GM12878 (cell line): ENCODE measurements around the gene MMP24. TPM values are rescaled to one million over a fixed set of nuclear protein-coding genes. Genes with fewer than 3 reads are reported as not detected.

ENCODE experiments used
- ATAC-seq: fragments of 200-7000 bp; cut with Tn5 transposase; 3 replicates; pipeline ENCODE4 v1.9.1; 2020; ENCODE audit warnings: mild to moderate bottlenecking, moderate library complexity
- BruUV-seq: library from RNA; stranded (reverse); fragments of 400-500 nt; replicated peaks from 2 replicates; lab custom pipeline; 2021; lab: Mats Ljungman, UMichigan
- CTCF ChIA-PET: fragments of 300-600 bp; sonication (Branson Sonifier 250); formaldehyde crosslinking; extraction: SDS; loops from one replicate; lab custom pipeline; 2021; ENCODE audit warnings: inconsistent platforms; lab: Yijun Ruan, JAX
- POLR2A ChIA-PET: fragments of 350-600 bp; formaldehyde crosslinking; extraction: SDS; loops from one replicate; lab custom pipeline; 2021; ENCODE audit warnings: inconsistent platforms; lab: Charles Lee
- RAD21 ChIA-PET: fragments of 300-600 bp; sonication (Branson Sonifier 250); formaldehyde crosslinking; loops from one replicate; lab custom pipeline; 2023; ENCODE audit warnings: antibody characterized with exemption; ENCODE audit not compliant: unreplicated experiment; lab: Charles Lee
- SMC1A ChIA-PET: fragments of 300-600 bp; sonication (Branson Sonifier 250); formaldehyde crosslinking; loops from one replicate; lab custom pipeline; 2023; ENCODE audit not compliant: unreplicated experiment, uncharacterized antibody; lab: Charles Lee
- DNase-seq: peaks from one replicate; pipeline ENCODE4 v3.0.0-alpha.2; 2011; ENCODE audit warnings: low read depth, low spot score
- FAIRE-seq: peaks from 3 replicates; lab custom pipeline; 2011; peaks lifted over from hg19 to GRCh38; lab: Jason Lieb, UNC
- H2AFZ ChIP-seq: 2 replicates; pipeline ENCODE4 v1.6.0; 2011; ENCODE audit warnings: low read depth, low read length, control low read depth; ENCODE audit not compliant: control insufficient read depth
- H3K27ac ChIP-seq: 2 replicates; pipeline ENCODE4 v1.5.1; 2011; ENCODE audit warnings: control low read depth; ENCODE audit not compliant: control insufficient read depth, insufficient read depth
- H3K27me3 ChIP-seq, 2 experiments: replicated peaks in 1 of 2; 2 replicates each; pipeline versions ENCODE4 v1.6.0 to v1.6.1; 2011; ENCODE audit warnings: low read length in 1 of 2; ENCODE audit not compliant: control insufficient read depth in 2 of 2, insufficient read depth in 2 of 2
- H3K36me3 ChIP-seq, 2 experiments: 2 replicates each; pipeline ENCODE4 v1.5.1; 2011; ENCODE audit warnings: low read length in 1 of 2; ENCODE audit not compliant: control insufficient read depth in 2 of 2, insufficient read depth in 2 of 2
- H3K4me1 ChIP-seq: 2 replicates; pipeline ENCODE4 v1.6.1; 2011; ENCODE audit warnings: mild to moderate bottlenecking, low read length, moderate library complexity, mixed read lengths; ENCODE audit not compliant: control insufficient read depth, insufficient read depth
- H3K4me2 ChIP-seq: 2 replicates; pipeline ENCODE4 v1.6.0; 2011; ENCODE audit warnings: control low read depth; ENCODE audit not compliant: control insufficient read depth, insufficient read depth
- H3K4me3 ChIP-seq: fragments of 200-600 bp; sonication (generic); 2 replicates; pipeline ENCODE4 v1.5.1; 2016
- H3K79me2 ChIP-seq: 2 replicates; pipeline ENCODE4 v1.6.0; 2011; ENCODE audit warnings: low read length; ENCODE audit not compliant: control insufficient read depth, insufficient read depth
- H3K9ac ChIP-seq: 2 replicates; pipeline ENCODE4 v1.8.0; 2011; ENCODE audit warnings: low read length, control low read depth, mixed read lengths; ENCODE audit not compliant: control insufficient read depth, insufficient read depth
- H3K9me3 ChIP-seq: replicated peaks from 3 replicates; pipeline ENCODE4 v1.5.1; 2011; ENCODE audit warnings: mild to moderate bottlenecking, low read length; ENCODE audit not compliant: control insufficient read depth, insufficient read depth
- H4K20me1 ChIP-seq: 2 replicates; pipeline ENCODE4 v1.6.0; 2011; ENCODE audit not compliant: control insufficient read depth, insufficient read depth
- CEBPZ ChIP-seq: fragments of 150-350 bp; IDR thresholded peaks from 2 replicates; pipeline ENCODE4 v1.6.1; 2016; ENCODE audit warnings: low read depth, low read length
- POLR2AphosphoS2 ChIP-seq: IDR thresholded peaks from 2 replicates; pipeline ENCODE4 v1.6.1; 2011; ENCODE audit warnings: low read depth, mild to moderate bottlenecking, low read length, improper control_type of control experiment, moderate library complexity
- WGBS: methylation state at CpG from one replicate; pipeline ENCODE4 v1.1.6; 2016; ENCODE audit warnings: low lambda C conversion rate; ENCODE audit not compliant: insufficient replicate concordance, insufficient coverage; ENCODE audit errors: missing lambda C conversion rate; 5-methylcytosine and 5-hydroxymethylcytosine counted together
- in situ Hi-C: fragments of 300-500 bp; cut with MboI; formaldehyde crosslinking; loops from 9 replicates; pipeline ENCODE4 v1.14.3; 2018; ENCODE audit warnings: mixed read lengths
- intact Hi-C: fragments of 100-400 bp; cut with micrococcal nuclease; formaldehyde crosslinking; loops from one replicate; pipeline ENCODE4 v1.14.2; 2022; ENCODE audit not compliant: unreplicated experiment
- polyA plus RNA-seq, 11 experiments: library from polyadenylated mRNA; depleted of rRNA in 4 of 11; unstranded in 6 of 11; stranded (reverse) in 5 of 11; fragments of >200 nt; fragmentation: Nextera tagmentation in 4 of 11; fragmentation: Illumina TruSeq in 1 of 11; extraction: Ambion mirVana in 4 of 11; extraction: Trizol in 1 of 11; gene quantifications; 1 replicate in 1 of 11; 2 replicates in 10 of 11; pipeline versions ENCODE4 v1.2.1 to v1.2.3, GENCODE V29; 2011 to 2016; ENCODE audit warnings: inconsistent platforms in 2 of 11, missing spikeins in 2 of 11, low read depth in 1 of 11
- total RNA-seq, 4 experiments: library from RNA; depleted of rRNA in 3 of 4; stranded (reverse); fragments of >200 nt in 3 of 4; fragmentation: Illumina TruSeq in 1 of 4; extraction: Trizol in 1 of 4; gene quantifications; 2 replicates each; pipeline versions ENCODE4 v1.2.1 to v1.2.3, GENCODE V29; 2013 to 2021

MMP24 gene
- total and polyA plus RNA-seq, 10 of the 15 experiments (the other 5 are each of a cell fraction or from before 2014, with no cell fraction given): 0.01 to 0.11 (median 0.04) TPM; not detected in 5

DNA sequence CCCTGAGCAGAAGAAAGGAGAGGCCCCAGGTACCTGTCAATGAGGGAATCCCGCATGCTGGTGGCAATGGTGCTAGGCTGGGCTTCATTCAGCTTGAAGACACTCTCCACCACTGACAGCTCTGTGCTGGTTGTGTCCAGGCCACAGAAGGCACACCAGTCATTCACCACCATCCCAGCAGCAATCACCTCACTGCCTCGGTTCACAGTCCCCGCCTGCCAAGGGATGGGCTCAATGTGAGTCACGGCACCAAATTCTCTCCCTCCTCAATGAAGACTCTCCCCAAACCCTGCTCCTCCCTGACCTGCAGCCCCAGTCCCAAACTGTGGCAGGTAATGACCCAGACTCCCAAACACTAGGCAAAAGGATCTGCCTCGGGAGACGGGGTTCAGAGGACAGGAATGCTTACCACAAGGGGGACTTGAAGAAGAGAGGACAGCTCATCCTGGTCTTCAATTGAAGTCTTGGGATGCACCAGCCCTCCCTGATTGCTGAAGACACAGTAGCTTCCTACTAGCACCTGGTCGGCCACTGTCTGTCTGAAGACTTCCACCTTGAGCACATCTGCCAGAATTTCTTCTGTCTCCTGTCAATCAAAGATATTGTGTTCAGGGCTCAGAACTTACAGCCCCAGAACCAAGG is 53.2 kb downstream of the MMP24 start:
- ATAC-seq (no peak), DNase-seq (no peak), FAIRE-seq (no peak)
- ChIA-PET POLR2A (interaction anchor here (0.5 kb wide), 1 partner anchor 58 kb away, joined by 4 read pairs; no protein-coding TSS in a partner anchor), CTCF (no interaction called here), SMC1A (interaction anchor here (0.7 kb wide), 1 partner anchor 24 kb away, joined by 3 read pairs; no protein-coding TSS in a partner anchor), RAD21 (interaction anchor here (0.8 kb wide), 1 partner anchor 135 kb away, joined by 3 read pairs; no protein-coding TSS in a partner anchor)
- H3K27ac ChIP-seq: no peak overlapping the region
- no TSS peak for BruUV-seq
- H3K4me2 ChIP-seq: no peak overlapping the region
- H3K4me1 ChIP-seq: peaks cover 9% of the 10 kb centered on the region
- H3K9ac ChIP-seq: no peak overlapping the region
- H3K9me3 ChIP-seq: no peaks in the 10 kb centered on the region
- H3K79me2 ChIP-seq: peaks cover 34% of the 10 kb centered on the region
- H3K4me3 ChIP-seq: no peak overlapping the region
- 86% methylated on average over 7 of the region's 7 CpGs for WGBS
- in situ Hi-C loops (no loop called here), intact Hi-C loops (loop anchor here (5.0 kb wide), 1 partner anchor 452 kb away; the partner anchor contains the start of gene NCOA6)
- no peak overlapping the region for H2AFZ ChIP-seq
- no peaks in the 10 kb centered on the region for H3K27me3 ChIP-seq
- TF ChIP-seq POLR2AphosphoS2 (0 out of 2 replicates have a peak, but pooled peaks have one; percentile 21), CEBPZ (no peak)
- peaks cover 6% of the 10 kb centered on the region; the same call in 1 of the 2 replicates for H4K20me1 ChIP-seq
- H3K36me3 ChIP-seq: peaks cover 11 to 25% of the 10 kb centered on the region in 2 experiments
